Prostate gland (tissue), 2 donors: Measurements from ENCODE around the gene MEG3.

ENCODE experiments used
- CTCF ChIP-seq, 4 experiments: fragments of 200-600 bp in 2 of 4; fragments of 450-650 bp in 2 of 4; sonication (generic) in 2 of 4; IDR thresholded peaks; 1 replicate in 3 of 4; 2 replicates in 1 of 4; pipeline ENCODE4 v1.5.1; 2016 to 2019; ENCODE audit warnings: antibody characterized with exemption in 4 of 4, mild to moderate bottlenecking in 2 of 4, moderate library complexity in 2 of 4
- POLR2A ChIP-seq: fragments of 450-650 bp; IDR thresholded peaks from one replicate; pipeline ENCODE4 v1.6.1; 2016; ENCODE audit warnings: antibody characterized with exemption, mild to moderate bottlenecking
- POLR2AphosphoS5 ChIP-seq: sonication (generic); formaldehyde crosslinking; IDR thresholded peaks from one replicate; pipeline ENCODE4 v1.6.1; 2017; ENCODE audit warnings: antibody characterized with exemption

GRCh38 chr14:100905166-100905565 is 79.2 kb downstream of the MEG3 start:
- TF ChIP-seq CTCF (IDR thresholded peaks at IDR 0.05) (no peak), POLR2A (no peak), POLR2AphosphoS5 (no peak)
